Activated CD8-positive, alpha-beta memory T cell treated with anti-CD3 and anti-CD28 coated beads, Interleukin-2, amount 10 ng/mL, durations not matched to agents 7 days and 5 days (primary cell): ENCODE data around the gene TMEM92. TPM values are rescaled to one million over a fixed set of nuclear protein-coding genes. Genes with fewer than 3 reads are reported as not detected.
"Not testable (repeated sequence)": the region's sequence is repeated elsewhere in the genome, so short reads cannot be mapped to it uniquely, and the experiment has no call there.

Experiments
- ATAC-seq: fragments of 150-1000 bp; cut with Tn5 transposase; one replicate; pipeline ENCODE4 v1.10.0; 2021; ENCODE audit warnings: moderate library complexity
- CTCF ChIA-PET: fragments of 350-600 bp; sonication (Branson Sonifier 250); formaldehyde crosslinking; loops from one replicate; lab custom pipeline; 2021; ENCODE audit warnings: antibody characterized with exemption; lab: Charles Lee
- DNase-seq: peaks from one replicate; pipeline ENCODE4 v3.0.0-alpha.2; 2020
- H3K27ac Mint-ChIP-seq: one replicate; pipeline ENCODE4 v1.8.0; 2021; ENCODE audit warnings: mild to moderate bottlenecking, mixed read lengths
- H3K27me3 Mint-ChIP-seq: one replicate; pipeline ENCODE4 v1.8.0; 2021; ENCODE audit warnings: mixed read lengths
- H3K36me3 Mint-ChIP-seq: one replicate; pipeline ENCODE4 v1.8.0; 2021; ENCODE audit warnings: mild to moderate bottlenecking, mixed read lengths
- H3K4me1 Mint-ChIP-seq: one replicate; pipeline ENCODE4 v1.8.0; 2021; ENCODE audit warnings: mixed read lengths
- H3K4me3 Mint-ChIP-seq: one replicate; pipeline ENCODE4 v1.8.0; 2021; ENCODE audit warnings: mild to moderate bottlenecking, moderate library complexity, mixed read lengths
- H3K9me3 Mint-ChIP-seq: one replicate; pipeline ENCODE4 v1.8.0; 2022; ENCODE audit warnings: low read depth, mixed read lengths
- total RNA-seq, 2 experiments: library from RNA; stranded (reverse); gene quantifications; one replicate each; pipeline ENCODE4 v1.2.3, GENCODE V29; 2021

TMEM92 gene
- total RNA-seq, 2 experiments from 2014 or later: 0.07 to 0.09 TPM

DNA sequence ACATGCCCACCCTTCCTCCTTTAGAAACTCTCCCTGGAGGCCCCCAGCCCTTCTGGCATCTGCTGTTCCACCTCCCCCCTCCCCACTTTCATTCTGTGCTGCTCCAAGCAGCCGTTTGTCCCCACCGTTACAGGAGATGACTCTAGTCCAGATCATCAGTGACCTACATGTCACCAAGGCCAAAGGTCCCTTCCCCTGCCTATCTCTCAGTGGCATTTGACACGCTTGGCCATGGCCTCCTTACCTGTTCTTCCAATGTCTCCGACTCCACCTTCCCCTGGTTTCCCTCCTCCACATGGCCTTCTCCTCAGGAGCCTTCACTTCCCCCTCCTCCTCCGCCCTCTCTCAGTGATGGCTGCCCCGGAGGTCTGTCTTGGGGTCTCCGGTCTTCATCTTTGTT, 9.4 kb downstream of the TMEM92 start:
- H3K36me3 Mint-ChIP-seq: peaks cover 9% of the 10 kb centered on the region
- CTCF ChIA-PET: interaction anchor here (1.9 to 4.5 kb wide), 4 partner anchors 9 to 82 kb away, joined by 6 to 27 read pairs (median 15); partner anchors contain the start of genes COL1A1 and TMEM92

GRCh38 chr17:50285941-50286340, 11.7 kb downstream of the TMEM92 start:
- Mint-ChIP-seq H3K27ac (no peak overlapping the region), H3K4me1 (peaks cover 49% of the 10 kb centered on the region), H3K9me3 (peaks cover 5% of the 10 kb centered on the region), H3K36me3 (peaks cover 9% of the 10 kb centered on the region), H3K4me3 (no peak overlapping the region), H3K27me3 (peaks cover 27% of the 10 kb centered on the region)
- CTCF ChIA-PET: interaction anchor here (1.0 to 1.3 kb wide), 2 partner anchors 11 to 86 kb away, joined by 3 read pairs; partner anchors contain the start of gene TMEM92
- ATAC-seq (no peak), DNase-seq (no peak)

More for the DNA sequence above, 9.4 kb downstream of the TMEM92 start:
- DNase-seq (no peak), ATAC-seq (no peak)
- H3K27me3 Mint-ChIP-seq: peaks cover 23% of the 10 kb centered on the region
- H3K9me3 Mint-ChIP-seq: peaks cover 5% of the 10 kb centered on the region
- no peak overlapping the region for H3K27ac Mint-ChIP-seq
- H3K4me3 Mint-ChIP-seq: no peak overlapping the region
- peaks cover 30% of the 10 kb centered on the region for H3K4me1 Mint-ChIP-seq

DNA sequence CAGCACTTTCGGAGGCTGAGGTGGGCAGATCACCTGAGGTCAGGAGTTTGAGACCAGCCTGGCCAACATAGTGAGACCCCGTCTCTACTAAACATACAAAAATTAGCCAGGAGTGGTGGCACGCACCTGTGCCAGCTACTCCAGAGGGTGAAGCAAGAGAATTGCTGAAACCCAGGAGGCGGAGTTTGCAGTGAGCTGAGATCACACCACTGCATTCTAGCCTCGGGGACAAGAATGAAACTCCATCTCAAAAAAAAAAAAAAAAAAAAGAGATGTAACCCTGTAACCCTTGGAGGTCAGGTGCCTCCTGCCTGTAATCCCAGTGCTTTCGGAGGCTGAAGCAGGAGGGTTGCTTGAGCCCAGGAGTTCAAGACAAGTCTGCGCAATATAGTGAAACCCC, 13.0 kb downstream of the TMEM92 start:
- ATAC-seq, DNase-seq, H3K36me3 Mint-ChIP-seq, H3K9me3 Mint-ChIP-seq, H3K27ac Mint-ChIP-seq, H3K4me3 Mint-ChIP-seq: not testable (repeated sequence)
- Mint-ChIP-seq H3K27me3 (peaks cover 19% of the 10 kb centered on the region), H3K4me1 (peaks cover 46% of the 10 kb centered on the region)
- CTCF ChIA-PET: interaction anchor here (1.5 to 13.2 kb wide), 4 partner anchors 11 to 86 kb away, joined by 6 to 199 read pairs (median 68); partner anchors contain the start of genes COL1A1 and TMEM92

- no peak overlapping the region for H3K4me3 Mint-ChIP-seq
- H3K27ac Mint-ChIP-seq: peak overlapping the region; percentile 42
- H3K36me3 Mint-ChIP-seq: peaks cover 2% of the 10 kb centered on the region
- ATAC-seq (no peak), DNase-seq (no peak)
- CTCF ChIA-PET: interaction anchor here (0.6 to 13.2 kb wide), 6 partner anchors 10 to 1796 kb away, joined by 3 to 199 read pairs (median 18); partner anchors contain the start of genes COL1A1 and TMEM92
- no peaks in the 10 kb centered on the region for H3K9me3 Mint-ChIP-seq
- peaks cover 19% of the 10 kb centered on the region for H3K27me3 Mint-ChIP-seq
- H3K4me1 Mint-ChIP-seq: peaks cover 45% of the 10 kb centered on the region
Measured at GRCh38 chr17:50288306-50288705, 14.0 kb downstream of the TMEM92 start.

- peaks cover 35% of the 10 kb centered on the region for H3K4me1 Mint-ChIP-seq
- H3K9me3 Mint-ChIP-seq: no peaks in the 10 kb centered on the region
- DNase-seq (no peak), ATAC-seq (no peak)
- peaks cover 18% of the 10 kb centered on the region for H3K27me3 Mint-ChIP-seq
- H3K4me3 Mint-ChIP-seq: no peak overlapping the region
- H3K27ac Mint-ChIP-seq: peak overlapping the region; percentile 43
- CTCF ChIA-PET: interaction anchor here (0.7 to 13.2 kb wide), 6 partner anchors 9 to 88 kb away, joined by 3 to 199 read pairs (median 18); partner anchors contain the start of genes COL1A1 and TMEM92
- H3K36me3 Mint-ChIP-seq: peaks cover 2% of the 10 kb centered on the region
Measured at GRCh38 chr17:50289278-50289677, 15.0 kb downstream of the TMEM92 start.

DNA sequence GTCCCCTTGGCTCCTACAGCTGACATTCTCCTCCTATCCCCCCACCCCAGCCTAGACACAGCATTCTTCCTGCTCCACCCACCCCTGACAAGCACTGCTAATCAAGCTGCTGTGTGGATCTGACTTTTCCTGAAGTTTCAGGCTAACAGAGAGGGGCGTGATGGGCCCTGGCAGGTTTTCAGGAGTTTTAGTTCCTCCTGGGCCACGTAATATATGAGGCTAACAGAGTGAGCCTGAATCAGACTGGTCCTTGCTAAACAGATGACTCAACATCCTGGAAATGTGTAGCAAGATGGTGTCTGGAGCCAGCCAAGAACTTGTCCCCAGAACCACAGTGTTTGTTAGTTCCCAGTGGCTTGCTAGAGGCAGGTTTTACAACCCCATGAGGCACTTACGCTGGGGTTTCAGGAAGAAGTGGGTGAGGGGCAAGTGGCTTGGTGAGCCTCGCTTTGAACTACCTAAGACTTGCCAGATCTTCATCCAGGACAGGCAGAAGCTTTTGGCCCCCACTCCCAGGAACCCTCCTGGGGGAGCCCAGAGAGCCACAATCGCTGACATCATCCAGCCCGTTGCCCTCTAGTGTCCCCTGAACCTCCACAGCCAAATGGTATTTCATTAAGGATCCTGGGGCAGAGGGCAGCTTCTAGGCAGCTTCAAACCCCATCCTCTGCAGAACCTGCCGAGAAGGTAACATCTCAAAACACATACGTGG, 15.9 kb downstream of the TMEM92 start:
- H3K27me3 Mint-ChIP-seq: peaks cover 16% of the 10 kb centered on the region
- ATAC-seq: peak; percentile 90
- H3K36me3 Mint-ChIP-seq: no peaks in the 10 kb centered on the region
- peak overlapping the region; percentile 44 for H3K27ac Mint-ChIP-seq
- peak overlapping the region; percentile 44 for H3K4me3 Mint-ChIP-seq
- CTCF ChIA-PET: interaction anchor here (0.7 to 13.2 kb wide), 8 partner anchors 8 to 89 kb away, joined by 3 to 199 read pairs (median 4); partner anchors contain the start of genes COL1A1 and TMEM92
- no peaks in the 10 kb centered on the region for H3K9me3 Mint-ChIP-seq
- peak; percentile 55 for DNase-seq
- H3K4me1 Mint-ChIP-seq: peaks cover 34% of the 10 kb centered on the region

DNA sequence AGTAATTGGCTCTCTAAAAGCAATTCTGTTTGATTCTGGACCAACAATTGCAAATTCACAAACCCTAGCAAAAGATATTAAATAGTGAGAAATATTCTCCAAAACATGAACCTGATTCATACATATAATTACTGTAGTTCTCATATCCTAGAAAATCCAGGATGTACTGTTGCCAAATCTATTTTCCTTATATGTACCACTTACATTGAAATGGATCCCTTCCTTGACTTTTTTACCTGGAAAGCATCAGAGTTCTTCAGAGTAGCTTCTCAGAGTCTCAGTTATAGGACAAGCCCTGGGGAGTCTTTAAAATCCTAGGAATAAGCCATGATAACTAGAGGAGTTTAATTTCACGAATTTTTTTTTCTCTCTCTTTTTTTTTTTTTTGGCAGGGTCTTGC, 16.7 kb downstream of the TMEM92 start:
- H3K27me3 Mint-ChIP-seq: peaks cover 14% of the 10 kb centered on the region
- no peak for DNase-seq
- H3K27ac Mint-ChIP-seq: no peak overlapping the region
- ATAC-seq: no peak
- peaks cover 34% of the 10 kb centered on the region for H3K4me1 Mint-ChIP-seq
- no peaks in the 10 kb centered on the region for H3K36me3 Mint-ChIP-seq
- CTCF ChIA-PET: interaction anchor here (1.0 to 13.2 kb wide), 6 partner anchors 10 to 121 kb away, joined by 3 to 199 read pairs (median 6); partner anchors contain the start of genes COL1A1 and TMEM92
- H3K9me3 Mint-ChIP-seq: no peaks in the 10 kb centered on the region
- H3K4me3 Mint-ChIP-seq: no peak overlapping the region

DNA sequence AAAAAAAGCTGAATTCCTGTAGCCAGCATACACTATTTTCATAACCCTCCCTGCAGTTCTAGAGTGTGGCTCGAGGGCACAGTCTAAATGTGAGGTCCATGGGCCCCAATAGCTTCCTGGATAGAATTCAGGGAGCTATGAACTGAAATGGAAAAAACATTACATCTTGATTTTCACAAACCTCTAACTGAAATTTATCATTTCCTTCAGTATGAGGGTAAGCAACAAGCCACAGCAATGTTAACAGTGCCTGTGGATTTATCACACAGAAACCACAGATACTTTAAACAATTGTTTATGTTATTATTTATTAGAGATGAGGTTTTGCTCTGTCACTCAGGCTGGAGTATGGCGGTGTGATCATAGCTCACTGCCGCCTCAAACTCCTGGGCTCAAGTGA, 18.2 kb downstream of the TMEM92 start:
- CTCF ChIA-PET: interaction anchor here (0.9 to 13.2 kb wide), 6 partner anchors 10 to 123 kb away, joined by 3 to 199 read pairs (median 6); partner anchors contain the start of genes COL1A1 and TMEM92
- Mint-ChIP-seq H3K4me1 (peaks cover 31% of the 10 kb centered on the region), H3K27me3 (peaks cover 11% of the 10 kb centered on the region), H3K27ac (no peak overlapping the region), H3K36me3 (no peaks in the 10 kb centered on the region), H3K4me3 (no peak overlapping the region), H3K9me3 (no peaks in the 10 kb centered on the region)
- DNase-seq (no peak), ATAC-seq (no peak)

DNA sequence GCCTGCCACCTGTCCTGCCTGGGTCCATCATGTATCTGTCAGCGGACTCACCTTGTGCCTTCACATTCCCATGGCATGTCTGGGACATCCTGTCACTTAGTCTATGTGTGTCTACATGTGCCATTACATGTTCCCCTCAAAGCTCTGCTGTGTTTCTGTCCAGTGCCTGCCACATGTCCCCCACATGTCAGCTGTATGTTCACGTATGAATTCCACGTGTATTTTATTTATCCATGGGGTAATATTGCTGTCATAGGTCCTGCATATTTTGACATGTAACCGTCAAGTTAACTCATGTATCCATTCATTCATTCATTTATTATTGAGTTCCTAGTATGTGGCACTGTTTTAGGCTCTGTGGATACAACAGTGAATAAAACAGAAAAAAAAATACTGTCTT, 20.8 kb downstream of the TMEM92 start:
- CTCF ChIA-PET: interaction anchor here (1.1 to 13.2 kb wide), 5 partner anchors 21 to 201 kb away, joined by 3 to 199 read pairs (median 4); partner anchors contain the start of genes COL1A1 and TMEM92
- no peak for ATAC-seq
- Mint-ChIP-seq H3K4me1 (peaks cover 16% of the 10 kb centered on the region), H3K9me3 (no peaks in the 10 kb centered on the region), H3K27me3 (peaks cover 6% of the 10 kb centered on the region), H3K27ac (no peak overlapping the region), H3K4me3 (no peak overlapping the region), H3K36me3 (no peaks in the 10 kb centered on the region)
- DNase-seq: no peak

DNA sequence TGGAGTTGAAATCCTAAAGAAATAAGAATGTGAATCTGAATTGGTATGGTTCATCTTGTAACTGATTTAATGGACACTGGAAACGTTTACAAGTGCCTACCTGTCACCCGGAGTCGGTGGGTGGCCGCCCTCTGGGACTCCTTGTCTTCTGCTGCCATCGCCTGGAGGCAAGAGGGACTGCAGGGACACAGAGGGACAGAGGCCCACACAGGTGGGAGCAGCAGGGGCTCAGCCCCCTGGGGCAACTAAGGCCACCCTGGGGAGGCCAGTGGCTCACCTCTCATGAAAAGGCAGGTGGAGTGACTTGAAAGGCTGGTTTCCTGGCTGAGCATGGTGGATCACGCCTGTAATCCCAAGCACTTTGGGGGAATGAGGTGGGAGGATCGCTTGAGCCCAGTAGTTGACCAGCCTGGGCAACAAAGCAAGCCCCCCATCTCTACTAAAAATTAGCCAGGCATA, 23.2 kb downstream of the TMEM92 start:
- CTCF ChIA-PET: interaction anchor here (0.7 to 13.2 kb wide), 27 partner anchors 9 to 204 kb away, joined by 3 to 199 read pairs (median 5); partner anchors contain the start of genes COL1A1, EME1, SGCA and TMEM92
- no peaks in the 10 kb centered on the region for H3K36me3 Mint-ChIP-seq
- peaks cover 12% of the 10 kb centered on the region for H3K4me1 Mint-ChIP-seq
- no peak overlapping the region for H3K4me3 Mint-ChIP-seq
- DNase-seq (peak; percentile 85), ATAC-seq (peak; percentile 94)
- no peaks in the 10 kb centered on the region for H3K9me3 Mint-ChIP-seq
- H3K27me3 Mint-ChIP-seq: peaks cover 5% of the 10 kb centered on the region
- H3K27ac Mint-ChIP-seq: no peak overlapping the region

- H3K4me1 Mint-ChIP-seq: peaks cover 10% of the 10 kb centered on the region
- CTCF ChIA-PET: interaction anchor here (0.7 to 13.2 kb wide), 20 partner anchors 9 to 204 kb away, joined by 3 to 199 read pairs (median 9); partner anchors contain the start of genes COL1A1 and TMEM92
- H3K36me3 Mint-ChIP-seq: no peaks in the 10 kb centered on the region
- H3K27me3 Mint-ChIP-seq: peaks cover 5% of the 10 kb centered on the region
- ATAC-seq (no peak), DNase-seq (no peak)
- H3K9me3 Mint-ChIP-seq: no peaks in the 10 kb centered on the region
- no peak overlapping the region for H3K4me3 Mint-ChIP-seq
- H3K27ac Mint-ChIP-seq: no peak overlapping the region
Measured at GRCh38 chr17:50298018-50298417, 23.8 kb downstream of the TMEM92 start.

DNA sequence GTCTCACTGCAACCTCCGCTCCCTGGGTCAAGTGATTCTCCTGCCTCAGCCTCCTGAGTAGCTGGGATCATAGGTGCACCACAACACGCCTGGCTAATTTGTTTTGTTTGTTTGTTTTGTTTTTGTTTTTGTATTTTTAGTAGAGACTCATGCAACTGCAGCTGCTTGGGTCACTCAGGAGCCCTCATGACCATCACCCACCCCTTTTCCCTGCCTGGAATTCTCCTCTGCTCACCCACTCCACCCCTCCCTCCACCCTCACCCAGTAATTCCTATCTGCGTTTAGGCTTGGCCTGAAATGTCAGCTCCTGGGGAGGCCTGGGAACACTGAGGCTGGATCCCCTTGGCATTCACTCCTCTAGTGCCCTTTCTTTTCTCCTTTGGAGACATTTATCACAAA, 25.5 kb downstream of the TMEM92 start:
- DNase-seq (no peak), ATAC-seq (no peak)
- no peaks in the 10 kb centered on the region for H3K9me3 Mint-ChIP-seq
- H3K36me3 Mint-ChIP-seq: no peaks in the 10 kb centered on the region
- no peak overlapping the region for H3K27ac Mint-ChIP-seq
- CTCF ChIA-PET: interaction anchor here (0.6 to 13.2 kb wide), 4 partner anchors 11 to 98 kb away, joined by 3 to 199 read pairs (median 17); partner anchors contain the start of gene COL1A1
- H3K4me1 Mint-ChIP-seq: peaks cover 10% of the 10 kb centered on the region
- no peak overlapping the region for H3K4me3 Mint-ChIP-seq
- peaks cover 3% of the 10 kb centered on the region for H3K27me3 Mint-ChIP-seq

DNA sequence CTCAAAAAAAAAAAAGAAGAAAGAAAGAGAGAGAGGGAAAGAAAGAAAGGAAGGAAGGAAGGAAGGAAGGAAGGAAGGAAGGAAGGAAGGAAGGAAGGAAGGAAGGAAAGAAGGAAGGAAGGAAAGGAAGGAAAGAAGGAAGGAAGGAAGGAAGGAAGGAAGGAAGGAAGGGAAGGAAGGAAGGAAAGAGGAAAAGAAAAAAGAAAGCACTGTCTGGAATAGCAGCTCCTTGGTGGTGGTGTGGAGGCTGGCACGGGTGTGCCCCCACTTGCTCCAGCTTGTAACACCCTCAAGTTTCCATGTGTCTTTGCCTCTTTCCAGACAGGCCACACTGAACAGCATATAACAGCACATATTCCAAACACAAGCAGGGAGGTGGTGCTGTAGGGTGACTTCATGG, 26.6 kb downstream of the TMEM92 start:
- not testable (repeated sequence) for H3K27me3 Mint-ChIP-seq, H3K4me3 Mint-ChIP-seq, DNase-seq, H3K36me3 Mint-ChIP-seq, H3K27ac Mint-ChIP-seq, H3K9me3 Mint-ChIP-seq, ATAC-seq
- H3K4me1 Mint-ChIP-seq: peaks cover 12% of the 10 kb centered on the region
- CTCF ChIA-PET: interaction anchor here (1.3 to 4.5 kb wide), 3 partner anchors 12 to 100 kb away, joined by 4 to 30 read pairs (median 11); partner anchors contain the start of gene TMEM92
